NOMO-1 (cell line): ENCODE data around the gene CMTM1.

ENCODE experiments used
- DNase-seq, 2 experiments: peaks; one replicate each; lab custom pipeline; 2025; ENCODE audit not compliant: unreplicated experiment in 2 of 2; lab: John Stamatoyannopoulos, UW

CMTM1 gene

GRCh38 chr16:66538910-66539309 is 27.3 kb upstream of the CMTM1 start:
- DNase-seq = no peak

- no peak for DNase-seq
These were observed 26.4 kb upstream of the CMTM1 start for GRCh38 chr16:66539623-66540469.

GRCh38 chr16:66541388-66542355 is 24.6 kb upstream of the CMTM1 start:
- no peak for DNase-seq

- no peak for DNase-seq
These were observed 23.8 kb upstream of the CMTM1 start for GRCh38 chr16:66542396-66542795.

GRCh38 chr16:66543541-66543940 is 22.7 kb upstream of the CMTM1 start:
- no peak for DNase-seq

GRCh38 chr16:66544016-66544757 is 22.1 kb upstream of the CMTM1 start:
- DNase-seq = peak in 1 of 2 experiments; percentile 11

- DNase-seq = no peak
These were observed 18.9 kb upstream of the CMTM1 start for GRCh38 chr16:66547101-66547989.

- no peak for DNase-seq
These were observed 18.2 kb upstream of the CMTM1 start for GRCh38 chr16:66548068-66548467.

- DNase-seq = no peak
These were observed 17.4 kb upstream of the CMTM1 start for GRCh38 chr16:66548868-66549267.

GRCh38 chr16:66549284-66550131 is 16.7 kb upstream of the CMTM1 start, which contains the start of gene TK2:
TSS of gene TK2 (minus strand) at chr16:66550122. CDS start at chr16:66550061, 61 bp downstream.
- peak; percentile 49 to 59 for DNase-seq

GRCh38 chr16:66551348-66551759 is 14.9 kb upstream of the CMTM1 start:
- DNase-seq = peak; percentile 50 to 78

GRCh38 chr16:66551788-66552285 is 14.4 kb upstream of the CMTM1 start:
- DNase-seq = no peak

GRCh38 chr16:66552286-66553177 is 13.7 kb upstream of the CMTM1 start, which contains the start of gene CKLF:
TSS of gene CKLF (plus strand) at chr16:66552576. CDS start at chr16:66552716, 140 bp downstream.
- DNase-seq = peak; percentile 91 to 93

- DNase-seq = peak in 1 of 2 experiments; percentile 3
These were observed 13.0 kb upstream of the CMTM1 start for GRCh38 chr16:66553223-66553622.

- DNase-seq = no peak
These were observed 12.2 kb upstream of the CMTM1 start for GRCh38 chr16:66554021-66554420.

- DNase-seq = no peak
These were observed 11.7 kb upstream of the CMTM1 start for GRCh38 chr16:66554495-66554894.

GRCh38 chr16:66560107-66560506 is 6.1 kb upstream of the CMTM1 start:
- no peak for DNase-seq
